Stimulated activated CD8-positive, alpha-beta memory T cell treated with anti-CD3 and anti-CD28 coated beads, Interleukin-15, amount 100 ng/mL, for 48 hours (primary cell): ENCODE results near the gene PDCD6IP.
"Not testable (repeated sequence)": the region's sequence is repeated elsewhere in the genome, so short reads cannot be mapped to it uniquely, and the experiment has no call there.

Source experiments
- DNase-seq, 2 donors: peaks; one replicate each; pipeline ENCODE4 v3.0.0-alpha.2; 2020; ENCODE audit warnings: low read depth in 2 of 2

PDCD6IP gene

GRCh38 chr3:33798418-33799201 is at the start of gene PDCD6IP:
Gene PDCD6IP (plus strand): TSS chr3:33798630. CDS start chr3:33798729, 99 bp downstream.
- DNase-seq, result peak; percentile 87

GRCh38 chr3:33749546-33750210 is 48.8 kb upstream of the PDCD6IP start:
- no peak for DNase-seq

GRCh38 chr3:33750211-33750548 is 48.2 kb upstream of the PDCD6IP start:
- DNase-seq, result no peak

- no peak for DNase-seq
Measured at GRCh38 chr3:33751336-33751735, 47.1 kb upstream of the PDCD6IP start.

GRCh38 chr3:33754391-33754790 is 44.0 kb upstream of the PDCD6IP start:
- not testable (repeated sequence) for DNase-seq

GRCh38 chr3:33758281-33758680 is 40.1 kb upstream of the PDCD6IP start:
- DNase-seq, result no peak

GRCh38 chr3:33758864-33759263 is 39.6 kb upstream of the PDCD6IP start:
- no peak for DNase-seq

- no peak for DNase-seq
Measured at GRCh38 chr3:33768578-33769330, 29.7 kb upstream of the PDCD6IP start.

- no peak for DNase-seq
Measured at GRCh38 chr3:33773637-33774036, 24.8 kb upstream of the PDCD6IP start.

GRCh38 chr3:33775363-33775762 is 23.1 kb upstream of the PDCD6IP start:
- no peak for DNase-seq

- DNase-seq, result no peak
Measured at GRCh38 chr3:33777996-33778395, 20.4 kb upstream of the PDCD6IP start.

- no peak for DNase-seq
Measured at GRCh38 chr3:33779751-33780150, 18.7 kb upstream of the PDCD6IP start.

GRCh38 chr3:33781413-33781812 is 17.0 kb upstream of the PDCD6IP start:
- not testable (repeated sequence) for DNase-seq

GRCh38 chr3:33786565-33787327 is 11.7 kb upstream of the PDCD6IP start:
- DNase-seq, result no peak

- peak; percentile 20 to 43 for DNase-seq
Measured at GRCh38 chr3:33787328-33788009, 11.0 kb upstream of the PDCD6IP start.

- DNase-seq, result no peak
Measured at GRCh38 chr3:33789183-33789954, 9.1 kb upstream of the PDCD6IP start.

GRCh38 chr3:33790091-33790490 is 8.3 kb upstream of the PDCD6IP start:
- no peak for DNase-seq

GRCh38 chr3:33791477-33792166 is 6.8 kb upstream of the PDCD6IP start:
- peak in 1 of 2 donors; percentile 21 for DNase-seq

- DNase-seq, result no peak
Measured at GRCh38 chr3:33792167-33792892, 6.1 kb upstream of the PDCD6IP start.
